ENCODE data around the gene OR10AD1.

- TF ChIP-seq, protein P1, sequence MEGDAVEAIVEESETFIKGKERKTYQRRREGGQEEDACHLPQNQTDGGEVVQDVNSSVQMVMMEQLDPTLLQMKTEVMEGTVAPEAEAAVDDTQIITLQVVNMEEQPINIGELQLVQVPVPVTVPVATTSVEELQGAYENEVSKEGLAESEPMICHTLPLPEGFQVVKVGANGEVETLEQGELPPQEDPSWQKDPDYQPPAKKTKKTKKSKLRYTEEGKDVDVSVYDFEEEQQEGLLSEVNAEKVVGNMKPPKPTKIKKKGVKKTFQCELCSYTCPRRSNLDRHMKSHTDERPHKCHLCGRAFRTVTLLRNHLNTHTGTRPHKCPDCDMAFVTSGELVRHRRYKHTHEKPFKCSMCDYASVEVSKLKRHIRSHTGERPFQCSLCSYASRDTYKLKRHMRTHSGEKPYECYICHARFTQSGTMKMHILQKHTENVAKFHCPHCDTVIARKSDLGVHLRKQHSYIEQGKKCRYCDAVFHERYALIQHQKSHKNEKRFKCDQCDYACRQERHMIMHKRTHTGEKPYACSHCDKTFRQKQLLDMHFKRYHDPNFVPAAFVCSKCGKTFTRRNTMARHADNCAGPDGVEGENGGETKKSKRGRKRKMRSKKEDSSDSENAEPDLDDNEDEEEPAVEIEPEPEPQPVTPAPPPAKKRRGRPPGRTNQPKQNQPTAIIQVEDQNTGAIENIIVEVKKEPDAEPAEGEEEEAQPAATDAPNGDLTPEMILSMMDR (conservative IDR thresholded peaks at IDR 0.05 in 1 of 2, IDR thresholded peaks at IDR 0.05 in 1 of 2; ENCODE audit: low read depth in 1 of 2, low read length in 2 of 2) = no peak
- TF ChIP-seq EZH2 (IDR thresholded peaks at IDR 0.05; ENCODE audit: low read length, missing control alignments) = no peak
These were observed 8.3 kb downstream of the OR10AD1 start for GRCh38 chr12:48194799-48195201.

All from fibroblast of lung (primary cell).